HUES6 (cell line): Measurements from ENCODE around the gene EOLA1.
"Not testable (repeated sequence)": the region's sequence is repeated elsewhere in the genome, so short reads cannot be mapped to it uniquely, and the experiment has no call there.

Experiments
- H3K27ac ChIP-seq: 2 replicates; pipeline ENCODE4 v1.7.0; 2013; ENCODE audit warnings: low read depth, mild to moderate bottlenecking, low read length, inconsistent platforms
- H3K27me3 ChIP-seq: 2 replicates; pipeline ENCODE4 v1.6.1; 2013; ENCODE audit warnings: low read length; ENCODE audit not compliant: control insufficient read depth, insufficient read depth
- H3K36me3 ChIP-seq: 2 replicates; pipeline ENCODE4 v1.6.1; 2013; ENCODE audit warnings: low read length; ENCODE audit not compliant: control insufficient read depth, insufficient read depth
- H3K4me1 ChIP-seq: 2 replicates; pipeline ENCODE4 v1.6.1; 2013; ENCODE audit warnings: low read length; ENCODE audit not compliant: control insufficient read depth, insufficient read depth
- H3K4me3 ChIP-seq: 2 replicates; pipeline ENCODE4 v1.5.1; 2013; ENCODE audit warnings: low read depth, low read length
- H3K9ac ChIP-seq: one replicate; pipeline ENCODE4 v1.6.1; 2013; ENCODE audit warnings: mild to moderate bottlenecking, low read length
- H3K9me3 ChIP-seq: 2 replicates; pipeline ENCODE4 v1.6.1; 2013; ENCODE audit warnings: low read depth, low read length; ENCODE audit not compliant: control insufficient read depth, insufficient read depth

Gene EOLA1

DNA sequence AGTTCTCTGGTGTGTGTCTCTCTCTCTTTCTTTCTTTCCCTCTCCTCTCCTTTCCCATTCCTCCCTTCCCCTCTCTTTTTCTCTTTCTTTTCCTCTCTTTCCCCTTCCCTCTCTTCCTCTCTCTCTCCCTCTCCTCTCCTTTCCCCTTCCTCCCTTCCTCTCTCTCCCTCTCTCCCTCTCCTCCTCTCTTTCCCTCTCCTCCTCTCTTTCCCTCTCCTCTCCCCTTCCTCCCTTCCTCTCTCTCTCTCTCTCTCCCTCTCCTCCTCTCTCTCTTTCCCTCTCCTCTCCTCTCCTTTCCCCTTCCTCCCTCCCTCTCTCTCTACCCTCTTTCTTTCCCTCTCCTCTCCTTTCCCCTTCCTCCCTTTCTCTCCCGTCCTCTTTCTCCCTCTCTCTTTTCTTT lies 12.4 kb upstream of the EOLA1 start:
- Histone ChIP-seq H3K27ac (no peak overlapping the region), H3K4me3 (no peak overlapping the region), H3K9ac (no peak overlapping the region), H3K36me3 (peaks cover 2% of the 10 kb centered on the region; the same call in 1 of the 2 replicates), H3K4me1 (peaks cover 8% of the 10 kb centered on the region), H3K9me3 (no peaks in the 10 kb centered on the region), H3K27me3 (no peaks in the 10 kb centered on the region)

DNA sequence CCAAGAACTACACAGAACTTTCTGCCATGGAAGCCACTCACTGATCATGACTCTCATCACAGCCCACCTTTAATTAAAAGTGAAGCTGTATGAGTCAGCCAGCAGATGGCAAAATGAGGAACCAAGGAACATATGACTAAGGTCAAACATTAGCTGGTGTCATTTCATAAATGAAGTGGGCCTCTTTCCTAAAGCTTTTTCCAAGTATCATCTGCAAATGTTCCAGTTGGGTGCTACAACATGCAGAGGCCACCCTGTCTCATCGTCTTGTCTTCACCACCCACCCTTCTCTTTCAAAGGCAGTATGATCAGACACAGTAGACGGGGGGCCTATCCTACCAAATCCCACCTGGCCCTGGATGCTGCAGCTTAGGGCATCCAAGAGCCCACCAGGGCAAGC lies 9.2 kb upstream of the EOLA1 start:
- H3K4me1 ChIP-seq: peaks cover 6% of the 10 kb centered on the region; the same call in 1 of the 2 replicates
- peaks cover 2% of the 10 kb centered on the region; the same call in 1 of the 2 replicates for H3K36me3 ChIP-seq
- H3K27me3 ChIP-seq: no peaks in the 10 kb centered on the region
- no peak overlapping the region for H3K4me3 ChIP-seq
- no peaks in the 10 kb centered on the region for H3K9me3 ChIP-seq
- H3K9ac ChIP-seq: no peak overlapping the region
- no peak overlapping the region for H3K27ac ChIP-seq

- not testable (repeated sequence) for H3K9me3 ChIP-seq, H3K4me3 ChIP-seq, H3K27me3 ChIP-seq, H3K4me1 ChIP-seq, H3K36me3 ChIP-seq, H3K9ac ChIP-seq, H3K27ac ChIP-seq
Observed at GRCh38 chrX:149532868-149533267, 7.9 kb upstream of the EOLA1 start.

- not testable (repeated sequence) for H3K9ac ChIP-seq, H3K27ac ChIP-seq, H3K4me3 ChIP-seq, H3K36me3 ChIP-seq, H3K4me1 ChIP-seq, H3K9me3 ChIP-seq, H3K27me3 ChIP-seq
Observed at GRCh38 chrX:149533999-149534398, 6.8 kb upstream of the EOLA1 start.

DNA sequence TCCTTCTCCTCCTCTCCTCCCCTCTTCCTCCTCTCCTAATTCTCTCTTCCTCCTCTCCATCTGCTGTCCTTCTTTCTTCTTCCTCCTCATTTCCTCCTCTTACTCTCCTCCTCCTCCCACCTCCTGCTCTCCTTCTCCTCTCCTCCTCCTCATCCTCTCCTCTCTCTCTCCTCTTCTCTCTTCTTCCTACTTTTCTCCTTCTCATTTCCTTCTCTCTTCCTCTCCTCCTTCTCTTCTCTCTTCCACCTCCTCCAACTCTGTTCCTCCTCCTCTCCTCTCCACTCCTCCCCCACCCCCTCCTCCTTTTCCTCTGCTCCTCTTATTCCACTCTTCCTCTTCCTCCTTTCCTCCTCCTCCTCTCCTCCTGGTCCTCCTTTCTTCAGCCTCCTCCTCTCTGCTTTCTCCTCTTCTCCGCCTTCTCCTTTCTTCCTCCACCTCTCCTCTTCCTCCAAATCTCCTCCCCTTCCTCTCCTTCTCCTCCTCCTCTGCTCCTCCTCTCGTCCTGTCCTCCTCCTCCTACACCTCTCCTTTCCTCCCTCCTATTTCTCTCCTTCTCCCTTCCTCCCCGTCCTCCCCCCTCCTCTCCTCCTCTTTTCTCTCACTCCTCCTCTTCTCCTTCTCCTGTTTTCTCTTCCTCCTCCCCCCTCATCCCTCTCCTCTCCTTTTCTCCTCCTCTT lies 5.7 kb upstream of the EOLA1 start:
- not testable (repeated sequence) for H3K27ac ChIP-seq, H3K4me3 ChIP-seq

DNA sequence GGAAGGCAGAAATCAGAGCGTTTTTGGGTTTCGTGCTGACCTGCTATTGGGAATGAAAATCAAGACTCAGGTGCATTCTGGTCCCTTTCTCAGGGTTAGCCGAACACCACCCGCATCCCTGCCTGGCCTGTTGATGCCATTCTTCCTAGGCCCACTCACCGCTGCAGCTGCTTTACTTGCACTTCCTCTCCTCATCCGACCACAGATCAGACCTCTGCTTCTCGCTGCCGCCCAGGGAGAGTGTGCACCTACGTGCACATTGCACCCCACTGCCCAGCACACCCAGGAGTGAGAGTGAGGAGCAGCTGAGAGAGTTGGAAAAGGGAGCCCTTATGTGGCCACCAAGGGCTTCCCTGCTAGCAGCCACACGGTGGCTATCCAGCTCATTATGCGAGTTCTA lies 3.3 kb upstream of the EOLA1 start:
- H3K4me3 ChIP-seq, H3K36me3 ChIP-seq, H3K27ac ChIP-seq, H3K9me3 ChIP-seq, H3K9ac ChIP-seq: not testable (repeated sequence)
- Histone ChIP-seq H3K27me3 (peaks cover 10% of the 10 kb centered on the region), H3K4me1 (peaks cover 14% of the 10 kb centered on the region; the same call in 1 of the 2 replicates)

More for the DNA sequence above, 5.7 kb upstream of the EOLA1 start:
- H3K9me3 ChIP-seq, H3K4me1 ChIP-seq, H3K27me3 ChIP-seq, H3K36me3 ChIP-seq, H3K9ac ChIP-seq: not testable (repeated sequence)

GRCh38 chrX:149539283-149540130 lies 1.3 kb upstream of the EOLA1 start:
- Histone ChIP-seq H3K36me3 (no peaks in the 10 kb centered on the region), H3K4me3 (peak overlapping the region; percentile 96), H3K9ac (peak overlapping the region; percentile 78), H3K4me1 (peaks cover 14% of the 10 kb centered on the region; the same call in 1 of the 2 replicates), H3K9me3 (no peaks in the 10 kb centered on the region), H3K27me3 (peaks cover 10% of the 10 kb centered on the region), H3K27ac (peak overlapping the region; percentile 53; the same call in 1 of the 2 replicates)

DNA sequence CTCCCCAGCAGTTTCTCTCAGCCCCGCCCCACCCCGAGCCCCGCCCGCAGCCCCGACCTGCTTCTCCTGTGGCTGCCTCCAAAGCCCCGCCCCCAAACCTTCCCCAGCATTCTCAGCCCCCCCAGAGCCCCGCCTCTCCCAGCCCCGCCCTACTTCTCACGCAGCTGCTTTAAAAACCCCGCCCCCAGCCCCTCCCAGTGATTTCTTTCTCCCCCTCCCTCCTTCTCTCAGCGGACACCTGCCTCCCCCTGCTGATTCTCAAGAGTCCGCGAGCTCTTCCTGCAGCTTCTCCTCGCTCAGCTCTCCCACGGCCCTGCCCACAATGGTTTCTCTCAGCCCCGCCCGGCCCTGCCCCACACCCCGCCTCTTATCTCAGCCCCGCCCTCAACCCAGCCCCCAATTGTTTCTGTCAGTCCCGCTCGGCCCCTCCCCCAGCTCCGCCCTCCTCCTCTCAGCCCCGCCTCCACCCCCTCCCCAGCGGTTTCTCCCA lies 636 bp upstream of the EOLA1 start:
- Histone ChIP-seq H3K9ac (peak overlapping the region; percentile 67), H3K4me1 (peaks cover 16% of the 10 kb centered on the region; the same call in 1 of the 2 replicates), H3K9me3 (no peaks in the 10 kb centered on the region), H3K36me3 (no peaks in the 10 kb centered on the region), H3K27ac (no peak overlapping the region), H3K27me3 (peaks cover 10% of the 10 kb centered on the region), H3K4me3 (peak overlapping the region; percentile 62)

- Histone ChIP-seq H3K4me1 (peaks cover 12% of the 10 kb centered on the region; the same call in 1 of the 2 replicates), H3K4me3 (peak overlapping the region; percentile 62), H3K27me3 (peaks cover 10% of the 10 kb centered on the region), H3K27ac (no peak overlapping the region), H3K9me3 (no peaks in the 10 kb centered on the region), H3K36me3 (no peaks in the 10 kb centered on the region), H3K9ac (peak overlapping the region; percentile 67)
Observed at GRCh38 chrX:149541521-149542047, 772 bp downstream of the EOLA1 start.

DNA sequence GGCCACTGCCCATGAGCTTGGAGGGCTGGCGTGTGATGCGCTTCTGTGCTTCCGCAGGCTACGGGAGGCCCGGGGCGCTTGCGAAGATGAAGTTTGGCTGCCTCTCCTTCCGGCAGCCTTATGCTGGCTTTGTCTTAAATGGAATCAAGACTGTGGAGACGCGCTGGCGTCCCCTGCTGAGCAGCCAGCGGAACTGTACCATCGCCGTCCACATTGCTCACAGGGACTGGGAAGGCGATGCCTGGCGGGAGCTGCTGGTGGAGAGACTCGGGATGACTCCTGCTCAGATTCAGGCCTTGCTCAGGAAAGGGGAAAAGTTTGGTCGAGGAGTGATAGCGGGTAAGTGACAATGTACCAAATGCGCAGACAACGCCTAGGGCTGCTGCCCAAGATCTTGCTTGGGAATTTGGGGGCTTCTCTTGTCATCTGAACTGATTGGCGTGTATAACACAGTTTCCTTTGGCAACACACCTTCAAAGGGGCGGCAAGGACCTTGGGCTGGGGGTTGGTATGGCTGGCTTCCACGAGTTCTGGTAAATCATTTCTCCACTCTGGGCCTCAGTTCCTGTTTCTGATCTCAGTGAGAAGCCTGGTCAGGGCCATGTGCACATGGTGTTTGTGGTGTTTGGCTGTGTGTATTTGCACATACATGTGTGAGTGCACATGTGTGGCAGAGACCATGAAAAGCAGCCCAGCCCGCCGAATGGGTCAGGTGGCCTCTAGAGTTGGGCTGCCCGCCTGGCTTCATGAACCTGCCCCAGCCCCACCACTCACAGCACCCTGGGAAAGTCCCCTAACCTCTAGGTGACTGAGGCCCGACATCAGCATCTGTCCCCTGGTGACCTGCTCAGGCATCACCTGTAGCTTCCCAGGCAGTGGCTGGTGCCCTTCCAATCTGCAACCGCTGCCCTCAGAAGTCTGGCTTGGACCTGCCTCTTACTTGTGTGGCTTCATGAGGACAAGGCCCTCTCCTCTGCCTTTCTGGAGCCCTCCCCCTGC lies 5.0 kb downstream of the EOLA1 start:
- H3K9me3 ChIP-seq, H3K27ac ChIP-seq, H3K9ac ChIP-seq, H3K36me3 ChIP-seq, H3K4me1 ChIP-seq, H3K4me3 ChIP-seq: not testable (repeated sequence)
- peaks cover 10% of the 10 kb centered on the region for H3K27me3 ChIP-seq
